ENCODE data around the gene TUSC7. TPM values are rescaled to one million over a fixed set of nuclear protein-coding genes. Genes with fewer than 3 reads are reported as not detected.

The TUSC7 gene
- not detected for total RNA-seq

- no peak within 1 kb of the TSS for H3K27ac ChIP-seq (replicated peaks in 1 of 4)
- WGBS = 90% methylated on average over 4 of the region's 4 CpGs
- H3K9me3 ChIP-seq = no peaks in the 10 kb centered on the region
- no peak for TF ChIP-seq EP300 (IDR thresholded peaks at IDR 0.05)
- no peak for TF ChIP-seq POLR2AphosphoS5 (IDR thresholded peaks at IDR 0.05)
- no peak for TF ChIP-seq CTCF (IDR thresholded peaks at IDR 0.05)
- no peak for TF ChIP-seq POLR2A (IDR thresholded peaks at IDR 0.05; ENCODE audit: low read depth)
- intact Hi-C loops (cut with DNase I) = no loop called here
- no peak within 1 kb of the TSS for H3K4me3 ChIP-seq
- no peaks in the 10 kb centered on the region for H3K36me3 ChIP-seq
- H3K4me1 ChIP-seq = no peaks in the 10 kb centered on the region
- no peaks in the 10 kb centered on the region for H3K27me3 ChIP-seq
- no peak for DNase-seq (ENCODE audit: extremely low spot score)
Observed at GRCh38 chr3:116709479-116709878, at the start of gene TUSC7. Gene TUSC7 (plus strand): TSS chr3:116709779.

- WGBS = 85% methylated on average over 1 of the region's 1 CpG
- no peaks in the 10 kb centered on the region for H3K9me3 ChIP-seq
- H3K4me1 ChIP-seq = no peaks in the 10 kb centered on the region
- no peaks in the 10 kb centered on the region for H3K27me3 ChIP-seq
- intact Hi-C loops (cut with DNase I) = no loop called here
- H3K27ac ChIP-seq (replicated peaks in 1 of 4) = no peak overlapping the region
- H3K36me3 ChIP-seq = no peaks in the 10 kb centered on the region
- TF ChIP-seq EP300 (IDR thresholded peaks at IDR 0.05) (no peak), POLR2A (IDR thresholded peaks at IDR 0.05; ENCODE audit: low read depth) (no peak), CTCF (IDR thresholded peaks at IDR 0.05) (no peak)
- DNase-seq (ENCODE audit: extremely low spot score) = no peak
- H3K4me3 ChIP-seq = no peak overlapping the region
Observed at GRCh38 chr3:116661196-116661595, 48.4 kb upstream of the TUSC7 start.

GRCh38 chr3:116663161-116664110 is 46.1 kb upstream of the TUSC7 start:
- WGBS = 32% methylated on average over 8 of the region's 8 CpGs
- H3K4me3 ChIP-seq = no peak overlapping the region
- TF ChIP-seq EP300 (IDR thresholded peaks at IDR 0.05) = no peak
- TF ChIP-seq POLR2A (IDR thresholded peaks at IDR 0.05; ENCODE audit: low read depth) = no peak
- TF ChIP-seq CTCF (IDR thresholded peaks at IDR 0.05) = no peak
- H3K36me3 ChIP-seq = no peaks in the 10 kb centered on the region
- H3K4me1 ChIP-seq = no peaks in the 10 kb centered on the region
- H3K27ac ChIP-seq (replicated peaks in 1 of 4) = no peak overlapping the region
- no peaks in the 10 kb centered on the region for H3K27me3 ChIP-seq
- DNase-seq (ENCODE audit: extremely low spot score) = no peak
- H3K9me3 ChIP-seq = no peaks in the 10 kb centered on the region
- intact Hi-C loops (cut with DNase I) = no loop called here

- no peaks in the 10 kb centered on the region for H3K27me3 ChIP-seq
- no peak for DNase-seq (ENCODE audit: extremely low spot score)
- TF ChIP-seq EP300 (IDR thresholded peaks at IDR 0.05) (no peak), POLR2A (IDR thresholded peaks at IDR 0.05; ENCODE audit: low read depth) (no peak), CTCF (IDR thresholded peaks at IDR 0.05) (no peak), POLR2AphosphoS5 (IDR thresholded peaks at IDR 0.05) (no peak)
- H3K27ac ChIP-seq (replicated peaks in 1 of 4) = no peak overlapping the region
- H3K9me3 ChIP-seq = no peaks in the 10 kb centered on the region
- no peak overlapping the region for H3K4me3 ChIP-seq
- intact Hi-C loops (cut with DNase I) = no loop called here
- no peaks in the 10 kb centered on the region for H3K4me1 ChIP-seq
- H3K36me3 ChIP-seq = no peaks in the 10 kb centered on the region
Observed at GRCh38 chr3:116667324-116667723, 42.3 kb upstream of the TUSC7 start.

Data from esophagus muscularis mucosa (tissue), 4 donors.